Body of pancreas (tissue), 4 donors: ENCODE measurements around the gene SLC26A6.

Experiments
- CTCF ChIP-seq, 7 experiments: fragments of 450-650 bp in 4 of 7; fragments of 200-600 bp in 3 of 7; sonication (generic) in 3 of 7; IDR thresholded peaks; one replicate each; pipeline ENCODE4 v1.5.1; 2016 to 2019; ENCODE audit warnings: antibody characterized with exemption in 7 of 7
- POLR2A ChIP-seq, 3 donors: fragments of 450-650 bp; IDR thresholded peaks; one replicate each; pipeline ENCODE4 v1.6.1; 2016; ENCODE audit warnings: antibody characterized with exemption in 3 of 3, mild to moderate bottlenecking in 2 of 3

- TF ChIP-seq CTCF (IDR thresholded peaks at IDR 0.05), result no peak
- TF ChIP-seq POLR2A (IDR thresholded peaks at IDR 0.05), result no peak
These were observed 49.4 kb upstream of the SLC26A6 start for GRCh38 chr3:48684480-48685143.
